Measurements from ENCODE around the gene ZNF789.

- no peak for TF ChIP-seq CTCF (IDR thresholded peaks at IDR 0.05)
- no peak for TF ChIP-seq EZH2phosphoT487 (IDR thresholded peaks at IDR 0.05)
These were observed 34.6 kb upstream of the ZNF789 start for GRCh38 chr7:99437946-99438572.

Data from neural progenitor cell (in vitro differentiated cells).